Measurements from ENCODE around the gene SESN3.
"Not testable (repeated sequence)": the region's sequence is repeated elsewhere in the genome, so short reads cannot be mapped to it uniquely, and the experiment has no call there.

The SESN3 gene

GRCh38 chr11:95252586-95252985, 21.6 kb upstream of the SESN3 start:
- DNase-seq (ENCODE audit: low spot score) = no peak

GRCh38 chr11:95251896-95252295, 20.9 kb upstream of the SESN3 start:
- DNase-seq (ENCODE audit: low spot score) = not testable (repeated sequence)

GRCh38 chr11:95248666-95249467, 17.9 kb upstream of the SESN3 start:
- no peak for DNase-seq (ENCODE audit: low spot score)

GRCh38 chr11:95247883-95248282, 16.9 kb upstream of the SESN3 start:
- no peak for DNase-seq (ENCODE audit: low spot score)

GRCh38 chr11:95247127-95247684, 16.2 kb upstream of the SESN3 start:
- DNase-seq (ENCODE audit: low spot score) = no peak

- no peak for DNase-seq (ENCODE audit: low spot score)
These were observed 14.6 kb upstream of the SESN3 start for GRCh38 chr11:95245581-95245980.

GRCh38 chr11:95245038-95245437, 14.0 kb upstream of the SESN3 start:
- DNase-seq (ENCODE audit: low spot score) = no peak

- no peak for DNase-seq (ENCODE audit: low spot score)
These were observed 12.7 kb upstream of the SESN3 start for GRCh38 chr11:95243673-95244072.

- no peak for DNase-seq (ENCODE audit: low spot score)
These were observed 12.0 kb upstream of the SESN3 start for GRCh38 chr11:95242845-95243605.

GRCh38 chr11:95242091-95242844, 11.3 kb upstream of the SESN3 start:
- DNase-seq (ENCODE audit: low spot score) = no peak

- DNase-seq (ENCODE audit: low spot score) = no peak
These were observed 10.7 kb upstream of the SESN3 start for GRCh38 chr11:95241681-95242081.

- no peak for DNase-seq (ENCODE audit: low spot score)
These were observed 9.1 kb upstream of the SESN3 start for GRCh38 chr11:95239871-95240649.

- peak; percentile 35 for DNase-seq (ENCODE audit: low spot score)
These were observed 1.7 kb upstream of the SESN3 start for GRCh38 chr11:95232666-95233065.

GRCh38 chr11:95231881-95232605, 1.0 kb upstream of the SESN3 start:
- peak; percentile 97 for DNase-seq (ENCODE audit: low spot score)

GRCh38 chr11:95230810-95231126, 234 bp downstream of the SESN3 start:
- DNase-seq (ENCODE audit: low spot score) = no peak

- DNase-seq (ENCODE audit: low spot score) = peak; percentile 63
These were observed 801 bp downstream of the SESN3 start for GRCh38 chr11:95229993-95230809.

- peak; percentile 70 for DNase-seq (ENCODE audit: low spot score)
These were observed 1.6 kb downstream of the SESN3 start for GRCh38 chr11:95229199-95229992.

GRCh38 chr11:95228081-95228749, 2.8 kb downstream of the SESN3 start:
- no peak for DNase-seq (ENCODE audit: low spot score)
